AG04450 (cell line): ENCODE data around the gene PPP1R13B. TPM values are rescaled to one million over a fixed set of nuclear protein-coding genes. Genes with fewer than 3 reads are reported as not detected.
"Not testable (repeated sequence)": the region's sequence is repeated elsewhere in the genome, so short reads cannot be mapped to it uniquely, and the experiment has no call there.

Experiments used
- CTCF ChIA-PET: fragments of 300-600, 350-600 bp; formaldehyde crosslinking; extraction: SDS; loops from one replicate; lab custom pipeline; 2022; ENCODE audit warnings: antibody characterized with exemption, inconsistent platforms; lab: Charles Lee
- POLR2A ChIA-PET: fragments of 350-600 bp; formaldehyde crosslinking; extraction: SDS; loops from one replicate; lab custom pipeline; 2021; ENCODE audit warnings: antibody characterized with exemption, inconsistent platforms; lab: Yijun Ruan, JAX
- DNase-seq: peaks from one replicate; pipeline ENCODE4 v3.0.0-alpha.2; 2011; ENCODE audit warnings: low read depth, low spot score
- H3K27ac ChIP-seq: one replicate; pipeline ENCODE4 v1.5.1; 2012; ENCODE audit warnings: low read depth, low read length, control low read depth
- H3K27me3 ChIP-seq: one replicate; pipeline ENCODE4 v1.6.0; 2012; ENCODE audit warnings: low read length; ENCODE audit not compliant: control insufficient read depth, insufficient read depth
- H3K4me3 ChIP-seq: 2 replicates; pipeline ENCODE4 v1.5.1; 2011; ENCODE audit warnings: mild to moderate bottlenecking, low read depth, low read length, control low read depth
- H3K9me3 ChIP-seq: 2 replicates; pipeline ENCODE4 v1.5.1; 2012; ENCODE audit warnings: low read length; ENCODE audit not compliant: control insufficient read depth, insufficient read depth
- polyA plus RNA-seq: library from polyadenylated mRNA; depleted of rRNA; stranded (reverse); fragments of >200 nt; gene quantifications from 2 replicates; pipeline ENCODE4 v1.2.3, GENCODE V29; 2011
- TF ChIP-seq, protein P1 (sequence below): IDR thresholded peaks from 2 replicates; pipeline ENCODE4 v1.5.1; 2011; ENCODE audit warnings: low read depth, low read length, control low read depth, inconsistent platforms

PPP1R13B gene
- polyA plus RNA-seq, 1 experiment = 0.62 TPM

DNA sequence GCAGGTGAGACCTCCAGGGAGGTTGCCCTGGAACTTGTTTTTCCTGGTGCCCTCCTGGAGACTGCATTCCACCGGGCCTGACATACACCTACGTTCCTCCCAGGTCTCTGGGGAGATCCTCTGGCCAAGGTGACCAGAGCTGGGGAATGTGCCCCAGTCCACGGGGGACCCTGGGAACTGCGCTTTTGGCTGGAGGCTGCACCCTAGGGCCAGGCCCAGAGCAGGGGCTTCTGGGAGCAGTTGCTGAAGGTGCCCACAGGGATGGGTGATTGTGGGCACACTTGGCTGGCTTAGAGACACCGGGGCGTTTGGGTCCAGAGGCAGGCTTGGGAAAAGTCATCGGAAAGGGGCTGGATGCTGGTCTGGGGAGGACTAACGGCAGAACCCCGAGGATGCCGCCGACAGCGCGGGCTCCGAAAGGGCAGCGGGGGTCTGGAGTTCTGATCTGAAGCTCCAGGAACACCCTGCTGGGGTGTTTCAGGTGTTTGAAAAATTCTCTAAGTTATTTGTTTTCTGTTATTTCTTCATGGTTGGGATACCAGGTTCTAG, 44.4 kb upstream of the PPP1R13B start:
- H3K27ac ChIP-seq = no peak overlapping the region
- ChIA-PET POLR2A (interaction anchor here (0.6 kb wide), 1 partner anchor 80 kb away, joined by 3 read pairs; no protein-coding TSS in a partner anchor), CTCF (interaction anchor here (4.7 kb wide), 1 partner anchor 9 kb away, joined by 19 read pairs; no protein-coding TSS in a partner anchor)
- DNase-seq = no peak
- H3K9me3 ChIP-seq = peaks cover 7% of the 10 kb centered on the region
- peaks cover 2% of the 10 kb centered on the region for H3K27me3 ChIP-seq
- no peak overlapping the region for H3K4me3 ChIP-seq
- TF ChIP-seq, protein P1, sequence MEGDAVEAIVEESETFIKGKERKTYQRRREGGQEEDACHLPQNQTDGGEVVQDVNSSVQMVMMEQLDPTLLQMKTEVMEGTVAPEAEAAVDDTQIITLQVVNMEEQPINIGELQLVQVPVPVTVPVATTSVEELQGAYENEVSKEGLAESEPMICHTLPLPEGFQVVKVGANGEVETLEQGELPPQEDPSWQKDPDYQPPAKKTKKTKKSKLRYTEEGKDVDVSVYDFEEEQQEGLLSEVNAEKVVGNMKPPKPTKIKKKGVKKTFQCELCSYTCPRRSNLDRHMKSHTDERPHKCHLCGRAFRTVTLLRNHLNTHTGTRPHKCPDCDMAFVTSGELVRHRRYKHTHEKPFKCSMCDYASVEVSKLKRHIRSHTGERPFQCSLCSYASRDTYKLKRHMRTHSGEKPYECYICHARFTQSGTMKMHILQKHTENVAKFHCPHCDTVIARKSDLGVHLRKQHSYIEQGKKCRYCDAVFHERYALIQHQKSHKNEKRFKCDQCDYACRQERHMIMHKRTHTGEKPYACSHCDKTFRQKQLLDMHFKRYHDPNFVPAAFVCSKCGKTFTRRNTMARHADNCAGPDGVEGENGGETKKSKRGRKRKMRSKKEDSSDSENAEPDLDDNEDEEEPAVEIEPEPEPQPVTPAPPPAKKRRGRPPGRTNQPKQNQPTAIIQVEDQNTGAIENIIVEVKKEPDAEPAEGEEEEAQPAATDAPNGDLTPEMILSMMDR = no peak

DNA sequence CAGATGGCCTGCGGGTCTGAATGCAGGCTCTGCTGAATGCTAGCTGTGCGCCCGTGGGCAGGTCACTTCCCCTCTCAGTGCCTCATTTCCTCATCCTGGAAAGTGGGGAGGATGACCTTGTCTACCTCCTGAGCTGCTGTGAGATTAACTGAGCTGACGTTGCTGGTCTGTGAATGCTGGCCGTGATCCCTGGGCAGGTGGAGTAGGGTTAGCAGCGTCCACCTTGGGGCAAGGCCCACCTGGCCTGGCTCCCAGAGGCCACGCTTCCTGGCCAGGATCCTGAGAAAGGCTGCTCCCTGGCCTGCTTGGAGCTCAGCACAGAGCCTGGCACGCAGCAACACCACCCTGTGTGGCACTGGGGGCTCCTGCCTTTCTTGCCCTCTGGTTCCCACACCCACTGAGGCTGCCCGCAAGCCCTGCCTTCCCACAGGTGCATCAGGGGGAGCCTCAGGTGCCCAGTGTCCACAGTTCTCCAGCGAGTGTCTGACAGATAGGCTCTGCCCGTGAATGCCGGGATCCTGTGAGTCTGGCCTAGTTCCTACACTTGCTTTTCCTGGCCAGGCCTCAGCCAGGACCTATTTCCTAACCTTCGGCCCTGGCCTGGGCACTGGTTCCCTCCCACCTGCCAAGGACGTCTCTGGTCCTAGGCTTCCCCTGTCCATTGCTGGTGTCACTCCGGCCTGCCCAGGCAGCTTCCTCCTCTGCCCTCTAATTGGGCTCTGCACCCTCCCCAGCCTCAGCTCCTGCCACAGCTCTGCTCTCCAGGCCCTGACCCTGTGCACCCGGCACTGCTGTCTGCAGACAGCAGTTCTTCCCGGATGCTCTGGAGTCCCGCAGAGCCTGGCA, 43.7 kb upstream of the PPP1R13B start:
- CTCF ChIA-PET = interaction anchor here (4.7 kb wide), 1 partner anchor 10 kb away, joined by 19 read pairs; no protein-coding TSS in a partner anchor
- no peak for DNase-seq
- no peak overlapping the region for H3K27ac ChIP-seq
- POLR2A ChIA-PET = interaction anchor here (0.6 kb wide), 1 partner anchor 79 kb away, joined by 3 read pairs; no protein-coding TSS in a partner anchor
- no peak overlapping the region for H3K4me3 ChIP-seq
- peaks cover 1% of the 10 kb centered on the region for H3K9me3 ChIP-seq
- TF ChIP-seq, protein P1 = no peak
- peaks cover 5% of the 10 kb centered on the region for H3K27me3 ChIP-seq

DNA sequence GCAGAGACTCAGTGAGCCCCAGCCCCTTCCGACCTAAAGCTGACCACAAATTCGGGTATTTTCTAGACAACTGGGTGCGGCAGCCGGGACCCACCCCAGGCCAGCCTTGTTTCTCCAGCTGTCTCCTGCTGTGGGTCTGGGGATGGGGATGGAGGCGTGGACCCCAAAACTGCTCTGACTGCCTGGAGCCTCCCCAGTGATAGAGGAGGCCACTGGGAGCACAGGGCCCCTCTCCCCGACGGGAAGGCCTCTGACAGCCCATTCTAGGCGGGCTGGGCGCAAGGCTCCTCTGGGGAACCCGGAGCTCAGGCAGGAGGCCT, 42.6 kb upstream of the PPP1R13B start:
- DNase-seq = no peak
- ChIA-PET POLR2A (no interaction called here), CTCF (interaction anchor here (4.7 kb wide), 1 partner anchor 11 kb away, joined by 19 read pairs; no protein-coding TSS in a partner anchor)
- no peak overlapping the region for H3K27ac ChIP-seq
- no peak overlapping the region for H3K4me3 ChIP-seq
- H3K9me3 ChIP-seq = no peaks in the 10 kb centered on the region; the same call in 1 of the 2 replicates
- H3K27me3 ChIP-seq = peaks cover 9% of the 10 kb centered on the region
- TF ChIP-seq, protein P1 = no peak

DNA sequence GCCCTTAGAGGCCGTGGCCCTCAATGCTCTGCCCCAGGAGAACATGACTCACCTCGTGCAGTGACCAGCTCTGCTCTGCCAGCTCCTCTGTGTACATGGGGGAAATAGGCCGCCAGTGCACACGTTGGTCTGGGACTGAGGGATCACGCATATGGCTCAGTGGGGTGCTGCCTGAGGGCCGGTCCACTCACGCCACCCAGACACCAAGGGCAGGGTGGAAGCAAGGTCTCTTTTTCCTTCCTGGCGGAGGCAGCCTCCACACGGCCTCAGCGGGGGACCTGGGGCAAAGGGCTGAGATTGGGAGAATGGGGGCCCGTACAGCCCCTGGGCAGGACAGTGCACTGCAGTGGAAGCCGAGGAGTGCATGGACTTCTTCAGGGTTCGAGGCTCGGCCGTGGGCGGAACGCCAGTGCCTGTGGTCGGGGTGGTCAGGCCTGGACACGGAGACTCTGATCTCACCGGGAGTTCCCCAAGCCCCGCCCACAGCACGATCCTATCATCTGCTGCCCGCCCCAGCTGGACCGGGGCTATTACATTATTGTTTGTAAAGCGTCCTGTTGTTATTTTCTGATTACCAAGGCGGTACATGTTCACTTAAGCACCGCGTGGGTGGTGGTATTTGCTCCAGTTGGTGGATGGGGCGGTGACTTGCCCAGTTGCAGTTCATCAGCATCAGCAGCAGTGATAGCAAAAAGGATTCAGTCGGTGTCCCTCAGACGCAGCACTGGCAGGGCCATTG, 42.1 kb upstream of the PPP1R13B start:
- POLR2A ChIA-PET = no interaction called here
- CTCF ChIA-PET = interaction anchor here (4.7 kb wide), 1 partner anchor 11 kb away, joined by 19 read pairs; no protein-coding TSS in a partner anchor
- Histone ChIP-seq H3K4me3 (no peak overlapping the region), H3K27ac (no peak overlapping the region), H3K27me3 (peaks cover 11% of the 10 kb centered on the region), H3K9me3 (no peaks in the 10 kb centered on the region; the same call in 1 of the 2 replicates)
- TF ChIP-seq, protein P1 = no peak
- no peak for DNase-seq

DNA sequence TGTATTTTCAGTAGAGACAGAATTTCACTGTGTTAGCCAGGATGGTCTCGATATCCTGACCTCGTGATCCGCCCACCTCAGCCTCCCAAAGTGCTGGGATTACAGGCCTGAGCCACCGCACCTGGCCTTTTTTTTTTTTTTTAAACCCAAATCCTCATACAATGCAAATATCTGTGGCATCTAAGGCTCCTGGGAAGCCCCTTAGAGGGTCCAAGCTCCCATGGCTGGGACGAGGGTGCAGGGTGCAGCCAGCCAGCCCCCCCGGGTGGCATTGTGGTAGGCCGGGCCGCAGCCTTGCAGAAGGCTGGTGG, 41.6 kb upstream of the PPP1R13B start:
- H3K27ac ChIP-seq, H3K9me3 ChIP-seq, H3K4me3 ChIP-seq, DNase-seq, POLR2A ChIA-PET: not testable (repeated sequence)
- peaks cover 11% of the 10 kb centered on the region for H3K27me3 ChIP-seq
- CTCF ChIA-PET = interaction anchor here (0.7 to 4.7 kb wide), 2 partner anchors 9 to 12 kb away, joined by 3 to 19 read pairs; no protein-coding TSS in a partner anchor
